22Rv1 (cell line): ENCODE measurements around the gene PFN3.
A peak's percentile ranks its signal among the peaks of the same experiment; 100 is the strongest.

Experiments
- H3K27ac ChIP-seq: fragments of 450-650 bp; 2 replicates; pipeline ENCODE4 v1.5.1; 2017
- ZFX ChIP-seq: fragments of 450-650 bp; IDR thresholded peaks from 2 replicates; pipeline ENCODE4 v1.6.1; 2017; ENCODE audit warnings: antibody characterized with exemption, borderline replicate concordance
- TF ChIP-seq, protein P1 (sequence below): fragments of 450-650 bp; IDR thresholded peaks from 2 replicates; pipeline ENCODE4 v1.5.1; 2017; ENCODE audit warnings: mild to moderate bottlenecking

PFN3 gene

DNA sequence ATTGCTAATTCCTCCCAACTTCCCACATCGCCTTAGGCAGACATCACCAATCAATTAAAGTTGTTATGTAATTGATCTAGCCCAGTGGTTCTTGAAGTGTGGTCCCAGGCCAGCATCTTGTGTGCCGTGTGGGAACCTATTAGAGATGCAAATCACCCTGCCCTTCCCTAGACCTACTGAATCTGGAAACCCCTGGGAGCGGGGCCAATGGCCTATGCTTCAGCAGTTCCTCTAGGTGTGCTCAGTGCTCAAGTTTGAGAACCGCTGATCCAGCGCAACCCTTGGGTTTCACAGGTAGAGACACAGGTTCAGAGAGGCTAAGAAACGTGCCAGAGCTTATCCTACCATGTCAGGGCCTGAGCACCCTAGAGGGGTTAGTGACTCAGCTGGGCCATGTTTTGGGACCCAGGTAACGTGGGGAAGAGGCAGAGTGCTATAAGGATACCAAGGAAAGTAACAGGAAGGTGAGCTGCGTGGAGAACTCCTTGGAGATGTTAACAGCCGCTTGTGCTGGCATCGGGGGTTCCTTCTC lies 11.9 kb downstream of the PFN3 start:
- no peak overlapping the region for H3K27ac ChIP-seq
- TF ChIP-seq ZFX, result no peak
- TF ChIP-seq, protein P1, sequence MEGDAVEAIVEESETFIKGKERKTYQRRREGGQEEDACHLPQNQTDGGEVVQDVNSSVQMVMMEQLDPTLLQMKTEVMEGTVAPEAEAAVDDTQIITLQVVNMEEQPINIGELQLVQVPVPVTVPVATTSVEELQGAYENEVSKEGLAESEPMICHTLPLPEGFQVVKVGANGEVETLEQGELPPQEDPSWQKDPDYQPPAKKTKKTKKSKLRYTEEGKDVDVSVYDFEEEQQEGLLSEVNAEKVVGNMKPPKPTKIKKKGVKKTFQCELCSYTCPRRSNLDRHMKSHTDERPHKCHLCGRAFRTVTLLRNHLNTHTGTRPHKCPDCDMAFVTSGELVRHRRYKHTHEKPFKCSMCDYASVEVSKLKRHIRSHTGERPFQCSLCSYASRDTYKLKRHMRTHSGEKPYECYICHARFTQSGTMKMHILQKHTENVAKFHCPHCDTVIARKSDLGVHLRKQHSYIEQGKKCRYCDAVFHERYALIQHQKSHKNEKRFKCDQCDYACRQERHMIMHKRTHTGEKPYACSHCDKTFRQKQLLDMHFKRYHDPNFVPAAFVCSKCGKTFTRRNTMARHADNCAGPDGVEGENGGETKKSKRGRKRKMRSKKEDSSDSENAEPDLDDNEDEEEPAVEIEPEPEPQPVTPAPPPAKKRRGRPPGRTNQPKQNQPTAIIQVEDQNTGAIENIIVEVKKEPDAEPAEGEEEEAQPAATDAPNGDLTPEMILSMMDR, result no peak

DNA sequence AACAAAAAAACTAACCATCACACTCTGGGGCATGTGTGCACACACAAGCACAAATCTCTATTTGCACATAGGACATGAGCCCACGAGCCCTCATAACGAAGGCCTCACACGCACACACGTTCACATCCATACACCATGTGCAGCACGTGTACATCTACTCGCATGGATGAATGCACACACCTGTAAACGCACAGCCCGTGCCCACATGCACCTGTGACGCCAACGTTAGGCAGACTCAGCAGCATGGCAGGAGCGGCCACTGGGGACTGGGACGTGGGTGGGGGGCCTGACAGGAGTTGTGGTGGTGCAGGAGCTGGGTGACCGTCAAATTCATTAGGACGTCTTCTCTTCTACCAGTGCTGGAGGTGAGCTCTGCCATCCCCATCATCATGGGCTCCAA lies 13.1 kb downstream of the PFN3 start:
- TF ChIP-seq, protein P1, result no peak
- no peak for TF ChIP-seq ZFX
- no peak overlapping the region for H3K27ac ChIP-seq

DNA sequence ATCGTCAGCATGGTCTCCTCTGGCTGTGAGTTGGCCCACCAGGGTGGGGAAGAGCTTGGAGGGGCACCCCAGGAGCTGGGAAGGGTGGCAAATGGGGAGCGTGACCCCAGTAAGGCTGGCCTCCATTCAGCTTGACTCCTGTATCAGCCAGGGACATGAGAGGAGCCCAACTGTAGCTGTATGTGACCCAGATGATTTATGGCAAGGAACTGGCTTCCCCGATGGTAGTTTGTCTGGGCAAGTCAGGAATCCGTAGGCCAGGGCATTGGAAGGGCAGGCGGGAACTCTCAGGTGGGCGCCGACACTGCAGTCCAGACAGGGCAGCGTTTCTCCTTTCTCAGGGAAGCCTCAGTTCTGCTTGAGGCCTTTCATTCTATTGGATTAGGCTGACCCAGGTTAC lies 13.9 kb downstream of the PFN3 start:
- no peak for TF ChIP-seq ZFX
- TF ChIP-seq, protein P1, result no peak
- no peak overlapping the region for H3K27ac ChIP-seq

DNA sequence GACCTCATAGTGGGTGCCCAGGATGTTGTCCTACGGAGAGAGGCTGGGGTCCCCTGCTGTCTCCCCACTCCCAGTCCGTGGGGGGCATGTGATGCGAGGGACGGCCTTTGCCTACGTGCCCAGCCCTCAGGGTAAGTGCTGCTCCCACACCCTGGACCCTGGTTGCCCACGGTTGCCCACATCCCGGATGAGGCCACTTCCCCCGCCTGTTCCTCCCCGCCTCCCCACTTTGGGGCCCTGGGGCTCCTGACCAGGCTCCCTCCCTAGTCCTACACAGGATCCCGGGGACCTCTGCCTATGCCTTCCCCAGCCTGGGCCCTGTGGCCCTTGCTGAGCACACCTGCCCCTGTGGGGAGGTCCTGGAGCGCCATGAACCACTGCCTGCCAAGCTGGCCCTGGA lies 14.7 kb downstream of the PFN3 start:
- H3K27ac ChIP-seq, result no peak overlapping the region
- TF ChIP-seq, protein P1, result no peak
- no peak for TF ChIP-seq ZFX

DNA sequence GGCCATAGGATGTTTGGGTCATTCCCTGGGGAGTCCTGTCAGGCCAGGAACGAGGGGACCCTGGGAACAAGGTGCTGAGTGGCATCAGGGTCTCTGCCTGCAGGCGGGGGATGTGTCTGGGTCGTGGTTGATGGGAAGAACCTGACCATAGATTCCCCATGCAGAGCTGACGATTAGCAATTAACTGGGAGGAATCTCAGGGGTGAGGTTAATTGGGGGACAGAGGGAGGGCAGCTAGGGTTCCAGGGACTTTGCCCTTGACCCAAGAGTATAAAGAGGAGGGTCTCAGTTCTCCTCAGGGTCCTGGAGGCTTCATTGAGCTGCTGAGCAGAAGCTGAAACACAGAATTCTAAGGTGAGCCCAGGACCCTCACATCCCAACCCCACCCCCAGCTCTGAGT lies 16.3 kb downstream of the PFN3 start, which contains the start of gene SLC34A1:
TSS of gene SLC34A1 (plus strand) at position 301 of the 400 bp plus-strand sequence. CDS start 1,308 bp downstream, outside the sequence.
- no peak for TF ChIP-seq ZFX
- TF ChIP-seq, protein P1, result no peak
- H3K27ac ChIP-seq, result no peak within 1 kb of the TSS

DNA sequence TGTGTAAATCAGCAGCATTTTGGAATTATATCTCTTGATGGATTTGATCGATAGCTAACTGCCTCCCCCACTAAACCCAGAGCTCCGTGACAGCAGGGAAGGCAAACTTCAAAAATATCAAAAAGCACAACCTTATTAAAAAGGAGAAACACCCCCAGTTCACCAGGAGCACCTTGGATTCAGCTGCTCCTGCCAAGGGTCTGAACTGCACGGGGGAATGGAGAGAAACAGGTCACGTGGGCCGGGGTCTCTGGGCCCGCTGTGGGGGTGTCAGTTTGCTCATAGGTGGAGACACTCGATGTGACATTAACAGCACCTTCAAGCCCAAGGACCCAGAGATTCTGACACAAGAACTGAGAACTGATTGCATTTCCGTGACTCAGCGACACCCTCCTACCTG lies 17.3 kb downstream of the PFN3 start:
- no peak for TF ChIP-seq ZFX
- TF ChIP-seq, protein P1, result no peak

DNA sequence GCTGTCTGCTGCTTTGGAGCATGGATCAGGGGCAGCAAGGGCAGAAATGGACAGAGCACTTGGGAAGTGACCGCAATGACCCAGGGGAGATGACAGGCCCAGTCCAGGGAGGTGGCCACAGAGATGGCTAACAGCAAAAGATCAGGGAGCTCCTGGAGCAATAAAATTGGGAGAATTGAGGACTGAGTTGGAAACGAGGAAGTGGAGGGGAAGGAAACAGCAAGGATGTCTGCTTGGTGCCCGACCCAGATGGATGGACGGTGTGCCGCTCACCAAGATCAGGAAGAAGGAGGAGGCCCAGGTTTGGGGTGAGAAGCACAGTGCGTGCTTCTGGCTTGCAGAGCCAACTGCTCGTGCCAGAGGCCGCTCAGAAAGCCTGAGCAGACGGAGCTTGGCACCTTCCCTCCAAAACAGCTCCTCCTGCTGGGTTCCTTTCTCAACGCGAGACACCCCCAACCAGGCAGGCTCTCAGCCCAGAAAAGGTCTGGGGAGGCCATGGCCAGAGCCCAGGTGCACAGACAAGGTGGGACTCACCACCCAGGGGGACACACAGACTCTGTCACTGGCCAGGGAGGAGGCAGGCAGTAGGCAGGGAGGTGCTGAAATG lies 17.9 kb downstream of the PFN3 start:
- H3K27ac ChIP-seq, result no peak overlapping the region
- no peak for TF ChIP-seq ZFX
- TF ChIP-seq, protein P1, result 0 out of 2 replicates have a peak, but pooled peaks have one; percentile 19

More for the DNA sequence above, 17.3 kb downstream of the PFN3 start:
- no peak overlapping the region for H3K27ac ChIP-seq
